Fibroblast of the aortic adventitia (primary cell): ENCODE measurements around the gene TRMU. TPM values are rescaled to one million over a fixed set of nuclear protein-coding genes. Genes with fewer than 3 reads are reported as not detected.

ENCODE experiments used
- DNase-seq: peaks from one replicate; pipeline ENCODE4 v3.0.0-alpha.2; 2010; ENCODE audit warnings: low read depth
- H3K4me3 ChIP-seq: 2 replicates; pipeline ENCODE4 v1.5.1; 2011; ENCODE audit warnings: low read depth, mild to moderate bottlenecking, control low read depth, low read length, moderate library complexity
- CTCF ChIP-seq: IDR thresholded peaks from 2 replicates; pipeline ENCODE4 v1.5.1; 2011; ENCODE audit warnings: mild to moderate bottlenecking, low read length, control low read depth, inconsistent platforms; ENCODE audit not compliant: insufficient read depth
- total RNA-seq: library from RNA; depleted of rRNA; stranded (reverse); fragments of >200 nt; gene quantifications from 2 replicates; pipeline ENCODE4 v1.2.3, GENCODE V29; 2012; ENCODE audit warnings: low replicate concordance

The TRMU gene
- total RNA-seq, 1 donor = 23.1 TPM

DNA sequence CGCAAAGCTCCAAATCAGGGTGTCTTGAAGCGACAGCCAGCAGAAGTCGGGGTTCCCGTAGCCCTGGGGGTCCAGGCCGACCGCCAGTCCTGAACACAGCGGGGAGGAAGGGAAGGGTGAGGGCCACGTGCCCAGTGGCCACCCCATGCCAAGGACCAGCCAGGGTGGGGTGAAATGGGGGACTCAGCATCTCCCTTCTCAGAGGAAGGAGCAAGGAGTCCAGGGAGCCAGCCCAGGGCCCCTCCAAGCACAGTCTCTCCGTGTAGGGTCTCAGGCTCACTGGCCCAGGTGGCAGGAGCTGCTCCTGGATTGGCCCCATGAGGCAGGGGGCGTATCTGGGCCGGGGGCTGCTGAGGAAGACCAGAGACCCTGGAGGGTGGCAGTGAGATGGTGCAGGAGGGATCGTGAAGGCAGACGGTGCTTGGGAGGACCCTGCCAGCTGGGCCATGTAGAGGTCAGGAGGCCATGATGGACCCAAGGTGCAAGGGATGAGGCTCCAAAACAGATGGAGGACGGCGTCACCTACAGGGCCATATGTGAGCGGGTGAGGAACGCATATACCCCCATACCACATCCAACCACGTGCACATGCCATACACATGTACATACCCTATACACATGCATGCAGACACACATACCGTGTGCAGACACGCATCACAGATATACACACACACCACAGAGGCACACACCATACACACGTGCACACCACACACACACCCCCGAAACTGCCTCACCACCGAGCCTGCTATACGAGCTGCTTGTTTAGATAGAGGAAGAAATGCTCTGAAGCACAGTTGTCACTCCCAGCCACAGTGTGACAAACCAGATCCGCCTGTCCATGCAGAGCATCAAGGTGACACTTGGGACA lies 34.4 kb downstream of the TRMU start:
- H3K4me3 ChIP-seq = no peak overlapping the region
- DNase-seq = no peak
- TF ChIP-seq CTCF = no peak

DNA sequence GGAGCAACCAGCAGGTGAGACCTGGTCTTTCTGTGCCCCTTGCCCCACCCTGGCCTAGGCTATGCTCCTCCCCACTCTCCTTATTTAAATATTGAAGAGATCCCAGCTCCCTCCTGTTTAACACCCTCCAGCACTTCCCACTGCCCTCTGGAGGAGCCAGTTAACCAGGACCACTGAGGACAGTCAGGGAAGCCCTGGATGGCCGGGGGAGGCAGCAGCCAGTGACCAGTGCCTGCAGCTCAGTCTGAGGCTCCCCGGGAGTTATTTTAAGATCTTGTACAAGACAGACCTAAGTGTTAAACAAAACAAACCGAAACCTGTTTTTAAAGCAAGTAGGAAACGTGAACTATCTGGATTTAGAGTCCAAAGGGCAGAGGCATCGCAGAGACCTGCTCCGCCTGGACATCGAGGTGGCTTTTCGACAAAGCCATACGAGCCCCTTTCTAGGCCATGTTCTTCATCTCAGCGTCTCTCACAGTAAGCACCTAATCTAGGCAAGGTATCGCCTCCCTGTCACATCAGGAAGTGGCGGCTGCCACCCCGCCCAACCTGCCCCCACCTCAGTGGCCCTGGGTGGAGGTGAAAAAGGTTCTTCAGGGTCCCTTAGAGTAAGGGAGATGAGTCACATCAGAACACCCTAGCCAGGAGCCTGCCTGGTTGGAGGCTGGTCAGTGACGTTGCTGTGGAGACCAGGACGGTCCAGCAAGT lies 35.2 kb downstream of the TRMU start:
- H3K4me3 ChIP-seq = no peak overlapping the region
- TF ChIP-seq CTCF = no peak
- no peak for DNase-seq

DNA sequence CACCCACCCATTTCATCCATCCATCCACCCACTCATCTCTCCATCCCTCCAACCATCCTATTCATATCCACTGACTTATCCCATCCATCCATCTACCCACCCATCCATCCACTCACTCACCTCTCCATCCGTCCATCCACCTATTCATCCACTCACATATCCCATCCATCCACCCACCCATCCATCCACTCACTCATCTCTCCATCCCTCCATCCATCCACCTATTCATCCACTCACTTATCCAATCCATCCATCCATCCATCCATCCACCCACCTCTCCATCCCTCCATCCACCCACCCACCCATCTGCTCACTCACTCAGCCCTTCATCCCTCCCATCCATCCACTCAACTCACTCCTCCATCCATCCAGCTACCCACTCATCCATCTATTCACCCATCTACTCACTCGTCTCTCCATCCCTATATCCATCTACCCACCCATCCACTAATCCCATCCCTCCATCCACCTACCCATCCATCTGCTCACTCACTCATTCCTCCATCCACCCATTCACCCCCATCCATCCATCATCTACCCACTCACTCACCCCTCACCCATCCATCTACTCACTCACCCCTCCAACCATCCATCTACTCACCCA lies 36.2 kb downstream of the TRMU start:
- DNase-seq = no peak
- H3K4me3 ChIP-seq = no peak overlapping the region
- TF ChIP-seq CTCF = no peak

GRCh38 chr22:46372686-46373085 lies 37.2 kb downstream of the TRMU start:
- DNase-seq = no peak
- no peak for TF ChIP-seq CTCF
- no peak overlapping the region for H3K4me3 ChIP-seq

DNA sequence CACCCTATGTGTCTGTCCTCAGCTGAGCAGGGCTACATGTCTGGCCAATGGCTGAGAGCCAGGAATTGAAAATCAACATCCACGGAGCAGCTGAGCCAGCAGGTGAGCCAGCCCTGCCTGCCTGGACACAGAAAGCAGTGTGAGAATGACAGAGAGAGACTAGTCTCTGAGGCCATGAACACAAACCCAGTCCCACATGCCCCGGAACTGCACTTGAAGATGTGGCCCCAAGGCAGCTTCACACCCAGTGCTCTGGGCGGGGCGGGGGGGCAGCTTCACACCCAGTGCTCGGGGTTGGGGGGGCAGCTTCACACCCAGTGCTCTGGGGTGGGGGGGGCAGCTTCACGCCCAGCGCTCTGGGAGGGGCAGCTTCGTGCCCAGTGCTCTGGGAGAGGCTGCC lies 37.6 kb downstream of the TRMU start:
- no peak overlapping the region for H3K4me3 ChIP-seq
- no peak for DNase-seq
- TF ChIP-seq CTCF = no peak

DNA sequence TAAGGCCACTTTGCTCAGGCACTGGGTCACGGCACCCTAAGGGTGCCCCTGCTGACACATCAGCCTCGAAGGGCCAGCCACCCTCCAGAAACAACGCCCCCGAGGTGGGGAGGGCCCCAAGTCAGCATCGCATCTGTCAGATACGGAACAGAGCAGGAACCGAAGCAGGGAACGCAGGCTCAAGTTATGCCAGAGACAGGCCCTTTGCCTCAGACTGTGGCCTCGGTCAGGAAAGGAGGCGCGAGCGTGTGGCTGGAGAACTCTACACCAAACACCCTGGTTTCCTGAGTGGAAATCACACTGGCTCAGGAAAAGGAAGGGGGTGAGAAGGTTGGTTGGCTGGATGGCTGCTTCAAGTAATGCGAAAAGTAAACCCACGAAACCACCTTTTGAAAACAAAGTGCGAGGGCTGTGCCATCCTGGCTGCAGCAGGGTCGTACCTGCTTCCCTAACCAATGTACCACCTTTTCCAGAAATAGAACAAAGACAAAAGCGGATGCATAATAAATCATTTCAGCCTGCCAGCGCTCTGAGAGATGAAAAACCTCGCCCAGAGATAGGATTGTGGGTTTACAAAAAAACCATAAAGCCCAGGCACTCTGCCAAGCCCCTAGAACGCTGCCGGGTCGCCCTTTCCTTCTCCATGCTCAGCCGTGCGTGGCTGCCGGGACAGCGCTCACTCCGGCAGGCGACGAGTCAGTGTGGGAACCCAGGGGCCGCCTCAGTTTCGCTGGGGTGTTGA lies 38.6 kb downstream of the TRMU start:
- H3K4me3 ChIP-seq = no peak overlapping the region
- no peak for TF ChIP-seq CTCF
- DNase-seq = no peak
